CD4-positive, alpha-beta T cell treated with Interleukin-2 at 100 ng/mL for 4 hours (primary cell): ENCODE results near the gene DCXR.

ENCODE experiments used
- DNase-seq: peaks from one replicate; pipeline ENCODE4 v3.0.0-alpha.2; 2020; ENCODE audit warnings: low spot score

Gene DCXR

GRCh38 chr17:81998212-81998611, 39.3 kb downstream of the DCXR start:
- DNase-seq, result no peak

DNA sequence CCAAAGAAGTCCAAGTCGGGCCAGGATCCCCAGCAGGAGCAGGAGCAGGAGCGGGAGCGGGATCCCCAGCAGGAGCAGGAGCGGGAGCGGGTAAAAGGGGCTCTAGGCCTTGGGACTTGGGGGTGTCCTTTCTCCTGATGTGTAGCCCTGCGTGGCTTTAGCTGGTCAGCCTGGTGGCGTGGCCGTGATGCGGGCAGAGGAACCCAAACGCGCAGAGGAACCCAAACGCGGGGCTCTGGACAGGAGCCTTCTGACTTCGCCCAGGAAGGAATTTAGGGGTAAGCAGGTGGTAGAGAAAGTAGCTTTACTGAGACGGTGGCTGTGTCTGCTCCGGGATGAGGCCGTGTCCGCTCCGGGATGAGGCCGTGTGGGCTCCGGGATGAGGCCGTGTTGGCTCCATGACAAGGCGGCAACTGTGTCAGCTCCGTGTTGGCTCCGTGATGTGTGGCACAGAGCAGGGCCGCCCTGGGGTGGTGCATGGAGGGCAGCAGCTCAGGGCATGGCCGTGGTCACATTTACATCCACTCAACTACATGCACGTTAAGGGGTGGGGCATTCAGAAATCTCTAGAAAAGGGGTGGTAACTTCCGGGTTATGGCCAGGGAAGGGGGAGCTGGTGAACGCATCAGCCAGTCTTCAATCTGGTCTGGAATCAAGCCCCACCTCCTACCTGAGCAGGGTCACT, 40.6 kb downstream of the DCXR start:
- DNase-seq, result no peak

DNA sequence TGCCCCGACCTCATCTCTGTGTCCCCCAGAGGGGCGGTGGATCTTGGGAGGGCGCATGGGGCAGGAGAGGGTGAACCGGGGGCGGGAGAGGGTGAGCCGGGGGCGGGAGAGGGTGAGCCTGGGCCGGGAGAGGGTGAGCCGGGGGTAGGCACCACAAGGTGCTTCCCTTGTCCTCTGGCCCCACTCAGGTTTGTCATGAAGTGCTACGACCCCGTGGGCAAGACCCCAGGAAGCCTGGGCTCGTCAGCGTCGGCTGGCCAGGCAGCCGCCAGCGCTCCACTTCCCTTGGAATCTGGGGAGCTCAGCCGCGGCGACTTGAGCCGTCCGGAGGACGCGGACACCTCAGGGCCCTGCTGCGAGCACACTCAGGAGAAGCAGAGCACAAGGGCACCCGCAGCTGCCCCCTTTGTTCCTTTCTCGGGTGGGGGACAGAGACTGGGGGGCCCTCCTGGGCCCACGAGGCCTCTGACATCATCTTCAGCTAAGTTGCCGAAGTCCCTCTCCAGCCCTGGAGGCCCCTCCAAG, 41.2 kb downstream of the DCXR start:
- DNase-seq, result no peak

GRCh38 chr17:81995463-81996231, 41.9 kb downstream of the DCXR start:
- DNase-seq, result no peak

GRCh38 chr17:81994593-81995462, 42.7 kb downstream of the DCXR start:
- DNase-seq, result no peak

DNA sequence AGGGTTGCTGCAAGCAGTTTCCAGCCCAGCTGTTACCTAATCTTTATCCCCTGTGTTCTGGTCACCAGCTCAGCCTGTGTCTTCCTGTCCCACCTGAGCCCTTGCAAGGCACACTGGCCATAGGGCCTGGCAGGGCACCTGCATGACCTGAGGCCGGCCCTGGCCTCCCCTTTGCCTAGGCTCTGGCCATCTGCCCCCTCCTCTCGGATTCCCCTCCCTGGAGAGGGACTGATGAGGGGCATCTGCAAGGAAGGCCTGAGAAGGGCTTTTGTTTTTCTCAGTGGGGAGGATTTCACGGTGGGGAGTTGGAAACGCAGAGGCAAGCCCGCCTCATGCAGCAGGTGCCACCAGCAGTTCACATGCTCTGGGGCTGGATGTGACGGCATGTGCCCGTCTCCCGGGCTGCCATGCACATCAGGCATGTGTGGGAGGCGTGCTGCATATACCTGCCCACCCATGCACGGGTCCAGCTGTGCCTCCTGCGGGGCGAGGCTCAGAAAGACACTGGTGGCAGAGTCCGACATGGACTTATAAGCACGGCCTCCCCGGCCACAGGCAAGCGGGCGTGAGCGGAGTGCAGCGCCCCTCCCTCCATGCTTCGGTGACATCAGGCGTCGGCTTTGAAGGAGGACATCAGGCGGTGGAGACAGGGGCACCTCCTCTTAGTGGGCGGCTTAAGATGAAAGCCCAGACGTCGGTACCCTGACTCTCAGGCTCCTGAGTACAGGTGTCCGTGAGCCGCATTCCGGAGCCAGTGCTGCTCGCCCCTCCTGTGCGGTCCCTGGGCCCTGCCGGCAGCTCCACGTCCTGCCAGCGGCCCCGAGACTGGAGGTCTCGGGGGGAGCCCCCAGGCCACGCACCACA, 43.5 kb downstream of the DCXR start:
- DNase-seq, result no peak

GRCh38 chr17:81992306-81993102, 45.0 kb downstream of the DCXR start:
- DNase-seq, result no peak

GRCh38 chr17:81991684-81992305, 45.7 kb downstream of the DCXR start:
- DNase-seq, result no peak

DNA sequence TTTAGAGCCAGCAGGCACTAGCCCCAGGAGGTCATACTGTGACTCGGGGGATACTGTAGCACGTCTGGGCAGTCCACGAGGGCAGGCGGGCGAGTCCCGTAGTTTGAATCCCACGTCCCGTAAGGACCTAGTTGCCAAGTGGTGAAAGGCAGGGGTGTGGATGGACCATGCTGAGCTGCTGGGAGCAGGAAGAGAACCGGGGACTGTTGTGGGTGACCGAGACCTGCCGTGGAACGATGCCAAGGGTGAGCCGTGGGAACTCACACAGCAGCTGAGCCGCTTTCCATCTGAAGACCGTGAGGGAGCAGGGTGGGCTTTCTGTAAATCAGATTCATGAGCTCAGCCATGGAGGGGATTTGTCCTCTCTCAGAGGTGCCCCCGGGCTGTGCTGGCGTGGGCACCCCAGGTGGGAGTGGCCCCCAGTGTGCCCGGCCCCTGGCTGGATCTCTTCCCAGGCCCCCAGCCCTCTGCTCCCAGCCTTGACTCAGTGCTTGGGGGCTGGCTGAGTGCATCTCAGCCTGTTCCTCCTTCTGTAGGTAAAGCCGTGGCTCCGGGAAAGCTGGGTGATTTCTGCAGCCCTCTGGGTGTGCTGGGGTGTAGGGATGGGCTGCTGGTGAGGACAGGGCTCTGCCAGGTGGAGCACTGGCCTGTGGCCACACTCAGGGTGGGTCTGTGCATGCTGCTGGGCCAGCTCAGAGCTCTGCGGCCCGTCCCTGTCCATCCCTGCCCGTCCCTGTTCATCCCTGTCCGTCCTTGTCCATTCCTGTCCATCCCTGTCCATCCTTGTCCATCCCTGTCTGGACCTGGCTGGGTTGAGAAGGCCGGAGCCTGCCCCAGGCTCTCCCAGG, 46.4 kb downstream of the DCXR start:
- no peak for DNase-seq

- DNase-seq, result no peak
These were observed 50.2 kb downstream of the DCXR start for GRCh38 chr17:81987161-81987770.

DNA sequence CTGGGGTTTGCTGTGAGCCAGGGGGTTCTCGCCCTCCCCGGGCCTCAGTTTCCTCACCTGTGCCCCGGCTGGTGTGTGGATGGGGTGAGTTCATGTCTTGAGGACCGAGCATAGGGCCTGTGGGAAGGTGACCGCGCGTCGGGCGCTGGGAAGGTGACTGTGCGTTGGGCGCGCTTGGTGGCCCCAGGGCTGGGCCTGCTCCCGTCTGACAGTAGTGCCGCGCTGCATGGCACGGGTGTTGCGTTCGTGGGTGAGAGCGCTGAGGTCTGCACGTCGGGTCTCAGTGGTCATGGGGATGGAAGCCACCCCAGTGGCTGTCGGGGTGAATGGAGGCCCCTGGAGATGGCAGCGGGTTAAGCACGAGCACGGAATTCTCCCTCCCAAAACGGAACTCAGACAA, 50.9 kb downstream of the DCXR start:
- DNase-seq, result no peak
